Measurements from ENCODE around the gene TSPAN4.

- TF ChIP-seq CTCF (IDR thresholded peaks at IDR 0.05 in 2 of 3, conservative IDR thresholded peaks at IDR 0.05 in 1 of 3; ENCODE audit: borderline replicate concordance in 1 of 3, insufficient read depth in 1 of 3, low read depth in 2 of 3, low read length in 2 of 3) (no peak), EZH2phosphoT487 (IDR thresholded peaks at IDR 0.05; ENCODE audit: borderline replicate concordance) (no peak), EZH2 (IDR thresholded peaks at IDR 0.05) (no peak), MAX (IDR thresholded peaks at IDR 0.05) (no peak), JUND (IDR thresholded peaks at IDR 0.05) (no peak), RAD21 (IDR thresholded peaks at IDR 0.05; ENCODE audit: low read depth) (no peak), POLR2A (IDR thresholded peaks at IDR 0.05; ENCODE audit: borderline replicate concordance, extremely low read depth, insufficient read depth, insufficient read length) (no peak), SIN3A (IDR thresholded peaks at IDR 0.05; ENCODE audit: low read depth) (no peak), SP1 (IDR thresholded peaks at IDR 0.05; ENCODE audit: low read depth) (no peak)
Measured at GRCh38 chr11:900545-900944, 57.9 kb downstream of the TSPAN4 start.

Measured in HCT116 (cell line).